ENCODE results near the gene RHBDD1.

DNA sequence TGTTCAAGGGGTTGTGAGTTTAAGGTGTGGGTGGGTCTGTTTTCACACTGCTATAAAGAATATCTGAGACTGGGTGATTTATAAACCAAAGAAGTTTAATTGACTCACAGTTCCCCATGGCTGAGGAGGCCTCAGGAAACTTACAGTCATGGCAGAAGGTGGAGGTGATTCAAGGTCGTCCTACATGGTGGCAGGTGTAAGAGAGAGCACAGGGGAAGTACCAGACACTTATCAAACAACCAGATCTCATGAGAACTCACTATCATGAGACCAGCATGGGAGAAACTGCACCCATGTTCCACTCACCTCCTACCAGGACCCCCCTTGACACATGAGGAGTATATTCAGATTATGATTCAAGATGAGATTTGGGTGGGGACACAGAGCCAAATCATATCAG is 38.0 kb downstream of the RHBDD1 start:
- TF ChIP-seq TAF1 (conservative IDR thresholded peaks at IDR 0.05) (no peak), CTCF (IDR thresholded peaks at IDR 0.05; ENCODE audit: low read depth, low read length, missing input control) (no peak), FOXA1 (IDR thresholded peaks at IDR 0.05) (no peak), REST (IDR thresholded peaks at IDR 0.05) (no peak), RXRA (IDR thresholded peaks at IDR 0.05) (no peak), YY1 (IDR thresholded peaks at IDR 0.05) (no peak), ZBTB33 (IDR thresholded peaks at IDR 0.05) (no peak), FOXA2 (IDR thresholded peaks at IDR 0.05) (no peak), JUND (IDR thresholded peaks at IDR 0.05) (no peak), EGR1 (IDR thresholded peaks at IDR 0.05; ENCODE audit: low read depth in 2 of 2) (no peak), HNF4G (IDR thresholded peaks at IDR 0.05) (no peak)
- TF ChIP-seq, protein P1, sequence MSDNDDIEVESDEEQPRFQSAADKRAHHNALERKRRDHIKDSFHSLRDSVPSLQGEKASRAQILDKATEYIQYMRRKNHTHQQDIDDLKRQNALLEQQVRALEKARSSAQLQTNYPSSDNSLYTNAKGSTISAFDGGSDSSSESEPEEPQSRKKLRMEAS (IDR thresholded peaks at IDR 0.05), result no peak

All from liver (tissue), 3 donors.